Panc1 (cell line): ENCODE data around the gene DDX39B. TPM values are rescaled to one million over a fixed set of nuclear protein-coding genes. Genes with fewer than 3 reads are reported as not detected.

ENCODE experiments used
- ATAC-seq: fragments of 200-7000 bp; cut with Tn5 transposase; 2 replicates; pipeline ENCODE4 v1.9.1; 2020; ENCODE audit warnings: mild to moderate bottlenecking, moderate library complexity
- BruUV-seq: library from RNA; stranded (reverse); fragments of 400-500 nt; replicated peaks from 2 replicates; lab custom pipeline; 2021; lab: Mats Ljungman, UMichigan
- CTCF ChIA-PET: fragments of 300-600 bp; sonication (Branson Sonifier 250); formaldehyde crosslinking; loops from one replicate; lab custom pipeline; 2022; ENCODE audit warnings: antibody characterized with exemption; lab: Charles Lee
- POLR2A ChIA-PET: fragments of 300-600 bp; sonication (Branson Sonifier 250); formaldehyde crosslinking; loops from one replicate; lab custom pipeline; 2022; ENCODE audit warnings: antibody characterized with exemption; lab: Charles Lee
- DNase-seq: peaks from one replicate; pipeline ENCODE4 v3.0.0-alpha.2; 2010; ENCODE audit warnings: low read depth, low spot score
- H3K27ac ChIP-seq: 2 replicates; pipeline ENCODE4 v1.5.1; 2011; ENCODE audit warnings: mild to moderate bottlenecking, low read length, inconsistent platforms
- H3K27me3 ChIP-seq: fragments of 200-500 bp; sonication (Bioruptor generic); 2 replicates; pipeline ENCODE4 v1.6.0; 2014; ENCODE audit warnings: low read length, inconsistent platforms; ENCODE audit not compliant: control insufficient read depth, insufficient read depth
- H3K36me3 ChIP-seq: fragments of 200-500 bp; sonication (Bioruptor generic); 2 replicates; pipeline ENCODE4 v1.5.1; 2014; ENCODE audit warnings: inconsistent platforms, mild to moderate bottlenecking, low read length, moderate library complexity; ENCODE audit not compliant: control insufficient read depth, insufficient read depth
- H3K4me1 ChIP-seq: 2 replicates; pipeline ENCODE4 v1.5.1; 2011; ENCODE audit warnings: inconsistent platforms, mild to moderate bottlenecking, low read length, moderate library complexity; ENCODE audit not compliant: control insufficient read depth, insufficient read depth
- H3K4me3 ChIP-seq, 2 experiments: 2 replicates each; pipeline ENCODE4 v1.5.1; 2011 to 2012; ENCODE audit warnings: low read depth in 2 of 2, low read length in 2 of 2, mild to moderate bottlenecking in 2 of 2, inconsistent platforms in 1 of 2, moderate library complexity in 1 of 2
- H3K9me3 ChIP-seq: fragments of 200-500 bp; sonication (Bioruptor generic); 2 replicates; pipeline ENCODE4 v1.5.1; 2014; ENCODE audit warnings: low read depth, mild to moderate bottlenecking, inconsistent platforms, low read length, moderate library complexity; ENCODE audit not compliant: control insufficient read depth, insufficient read depth
- CTCF ChIP-seq: fragments of 450-650 bp; IDR thresholded peaks from 2 replicates; pipeline ENCODE4 v1.5.1; 2017; ENCODE audit warnings: mild to moderate bottlenecking
- POLR2AphosphoS5 ChIP-seq: IDR thresholded peaks from 2 replicates; pipeline ENCODE4 v1.6.1; 2012; ENCODE audit warnings: mild to moderate bottlenecking, low read depth, low read length, moderate library complexity
- SIN3A ChIP-seq: IDR thresholded peaks from 2 replicates; pipeline ENCODE4 v1.6.1; 2012; ENCODE audit warnings: low read depth, mild to moderate bottlenecking, low read length, moderate library complexity, borderline replicate concordance; ENCODE audit not compliant: insufficient read depth
- TCF7L2 ChIP-seq: IDR thresholded peaks from 2 replicates; pipeline ENCODE4 v1.6.1; 2011; ENCODE audit warnings: mild to moderate bottlenecking, low read depth, low read length, inconsistent platforms
- in situ Hi-C: cut with HindIII; loops from 2 replicates; pipeline ENCODE4 v1.10.0; 2016; ENCODE audit warnings: low sequenced_read_pairs, low pct_unique_long_range_greater_than_20kb
- intact Hi-C: fragments of 100-400 bp; cut with micrococcal nuclease; formaldehyde crosslinking; loops from one replicate; pipeline ENCODE4 v1.10.0; 2022; ENCODE audit not compliant: unreplicated experiment
- total RNA-seq: library from RNA; stranded (reverse); gene quantifications from one replicate; pipeline ENCODE4 v1.2.1, GENCODE V29; 2021; ENCODE audit not compliant: unreplicated experiment
- TF ChIP-seq, protein P1 (sequence below), 2 experiments: IDR thresholded peaks; 2 replicates each; pipeline ENCODE4 v1.6.1; 2011 to 2012; ENCODE audit warnings: low read depth in 2 of 2, control low read depth in 1 of 2, low read length in 1 of 2, mild to moderate bottlenecking in 1 of 2, moderate library complexity in 1 of 2; ENCODE audit not compliant: insufficient read depth in 1 of 2

DDX39B gene
- total RNA-seq, 1 experiment from 2014 or later: 401 TPM

- ChIA-PET POLR2A (no interaction called here), CTCF (interaction anchor here (0.9 to 2.6 kb wide), 3 partner anchors 20 to 22 kb away, joined by 3 to 11 read pairs (median 4); no protein-coding TSS in a partner anchor)
- Histone ChIP-seq H3K4me3 (no peak overlapping the region), H3K4me1 (peaks cover 19% of the 10 kb centered on the region), H3K27ac (0 out of 2 replicates have a peak overlapping the region, but pooled peaks have one; percentile 21), H3K27me3 (no peaks in the 10 kb centered on the region), H3K36me3 (no peaks in the 10 kb centered on the region), H3K9me3 (no peaks in the 10 kb centered on the region)
- DNase-seq (no peak), ATAC-seq (no peak)
- TF ChIP-seq CTCF: no peak
- intact Hi-C loops: no loop called here
- in situ Hi-C loops: no loop called here
- no TSS peak for BruUV-seq
Observed at GRCh38 chr6:31575952-31576685, 34.3 kb upstream of the DDX39B start.

GRCh38 chr6:31575335-31575901 lies 33.6 kb upstream of the DDX39B start, which contains the start of gene TNF:
TNF (plus strand) TSS chr6:31575565; CDS start chr6:31575742, 177 bp downstream.
- intact Hi-C loops (no loop called here), in situ Hi-C loops (no loop called here)
- POLR2A ChIA-PET: no interaction called here
- Histone ChIP-seq H3K4me3 (no peak within 1 kb of the TSS), H3K27ac (0 out of 2 replicates have a peak within 1 kb of the TSS, but pooled peaks have one; percentile 21), H3K36me3 (no peaks in the 10 kb centered on the region), H3K27me3 (no peaks in the 10 kb centered on the region), H3K4me1 (peaks cover 19% of the 10 kb centered on the region), H3K9me3 (no peaks in the 10 kb centered on the region)
- TF ChIP-seq TCF7L2 (no peak), SIN3A (no peak), CTCF (no peak), POLR2AphosphoS5 (no peak)
- TF ChIP-seq, protein P1, sequence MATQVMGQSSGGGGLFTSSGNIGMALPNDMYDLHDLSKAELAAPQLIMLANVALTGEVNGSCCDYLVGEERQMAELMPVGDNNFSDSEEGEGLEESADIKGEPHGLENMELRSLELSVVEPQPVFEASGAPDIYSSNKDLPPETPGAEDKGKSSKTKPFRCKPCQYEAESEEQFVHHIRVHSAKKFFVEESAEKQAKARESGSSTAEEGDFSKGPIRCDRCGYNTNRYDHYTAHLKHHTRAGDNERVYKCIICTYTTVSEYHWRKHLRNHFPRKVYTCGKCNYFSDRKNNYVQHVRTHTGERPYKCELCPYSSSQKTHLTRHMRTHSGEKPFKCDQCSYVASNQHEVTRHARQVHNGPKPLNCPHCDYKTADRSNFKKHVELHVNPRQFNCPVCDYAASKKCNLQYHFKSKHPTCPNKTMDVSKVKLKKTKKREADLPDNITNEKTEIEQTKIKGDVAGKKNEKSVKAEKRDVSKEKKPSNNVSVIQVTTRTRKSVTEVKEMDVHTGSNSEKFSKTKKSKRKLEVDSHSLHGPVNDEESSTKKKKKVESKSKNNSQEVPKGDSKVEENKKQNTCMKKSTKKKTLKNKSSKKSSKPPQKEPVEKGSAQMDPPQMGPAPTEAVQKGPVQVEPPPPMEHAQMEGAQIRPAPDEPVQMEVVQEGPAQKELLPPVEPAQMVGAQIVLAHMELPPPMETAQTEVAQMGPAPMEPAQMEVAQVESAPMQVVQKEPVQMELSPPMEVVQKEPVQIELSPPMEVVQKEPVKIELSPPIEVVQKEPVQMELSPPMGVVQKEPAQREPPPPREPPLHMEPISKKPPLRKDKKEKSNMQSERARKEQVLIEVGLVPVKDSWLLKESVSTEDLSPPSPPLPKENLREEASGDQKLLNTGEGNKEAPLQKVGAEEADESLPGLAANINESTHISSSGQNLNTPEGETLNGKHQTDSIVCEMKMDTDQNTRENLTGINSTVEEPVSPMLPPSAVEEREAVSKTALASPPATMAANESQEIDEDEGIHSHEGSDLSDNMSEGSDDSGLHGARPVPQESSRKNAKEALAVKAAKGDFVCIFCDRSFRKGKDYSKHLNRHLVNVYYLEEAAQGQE (IDR thresholded peaks at IDR 0.05; ENCODE audit: insufficient read depth in 1 of 2, low read depth in 2 of 2, low read length in 1 of 2): no peak
- no peak for ATAC-seq
- no TSS peak for BruUV-seq
- DNase-seq: no peak
- CTCF ChIA-PET: interaction anchor here (2.6 kb wide), 1 partner anchor 23 kb away, joined by 11 read pairs; no protein-coding TSS in a partner anchor
